HG03103 (cell line): ENCODE data around the gene DCAF11.

Source experiments
- ATAC-seq: cut with Tn5 transposase; IDR thresholded peaks from one replicate; pipeline ENCODE4 v1.9.1; 2021; ENCODE audit warnings: low read depth; ENCODE audit not compliant: unreplicated experiment

Gene DCAF11

GRCh38 chr14:24136684-24137528 lies 22.3 kb downstream of the DCAF11 start:
- no peak for ATAC-seq

DNA sequence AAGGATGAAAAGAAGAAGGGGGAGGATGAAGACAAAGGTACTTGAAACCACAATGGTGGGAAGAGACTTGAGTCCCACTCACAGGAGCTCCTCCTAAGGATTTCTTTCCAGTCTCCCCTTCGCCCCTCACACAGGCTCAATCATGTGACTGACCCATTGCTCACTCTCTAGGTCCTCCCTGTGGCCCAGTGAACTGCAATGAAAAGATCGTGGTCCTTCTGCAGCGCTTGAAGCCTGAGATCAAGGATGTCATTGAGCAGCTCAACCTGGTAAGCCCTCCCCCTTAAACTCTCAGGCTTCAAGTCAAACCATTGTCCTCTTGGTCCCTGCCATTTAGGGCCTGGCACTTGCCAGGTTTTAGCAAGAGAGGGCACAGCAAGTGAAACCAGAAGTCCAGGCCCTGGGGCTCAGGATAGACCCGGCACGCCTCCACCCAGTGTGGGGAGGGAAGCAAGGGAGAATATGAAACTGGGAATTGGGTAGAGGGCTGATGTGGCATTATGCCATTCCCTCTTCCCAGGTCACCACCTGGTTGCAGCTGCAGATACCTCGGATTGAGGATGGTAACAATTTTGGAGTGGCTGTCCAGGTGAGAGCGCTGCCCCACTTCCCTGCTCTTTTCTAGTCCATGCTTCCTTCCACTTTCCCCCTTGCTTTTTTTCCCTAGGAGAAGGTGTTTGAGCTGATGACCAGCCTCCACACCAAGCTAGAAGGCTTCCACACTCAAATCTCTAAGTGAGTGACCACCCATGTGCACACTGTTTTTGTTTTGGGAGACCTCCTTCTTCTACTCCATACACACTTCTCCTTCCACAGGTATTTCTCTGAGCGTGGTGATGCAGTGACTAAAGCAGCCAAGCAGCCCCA lies 23.2 kb downstream of the DCAF11 start:
- ATAC-seq, result no peak

GRCh38 chr14:24138396-24139271 lies 24.1 kb downstream of the DCAF11 start:
- ATAC-seq, result no peak

DNA sequence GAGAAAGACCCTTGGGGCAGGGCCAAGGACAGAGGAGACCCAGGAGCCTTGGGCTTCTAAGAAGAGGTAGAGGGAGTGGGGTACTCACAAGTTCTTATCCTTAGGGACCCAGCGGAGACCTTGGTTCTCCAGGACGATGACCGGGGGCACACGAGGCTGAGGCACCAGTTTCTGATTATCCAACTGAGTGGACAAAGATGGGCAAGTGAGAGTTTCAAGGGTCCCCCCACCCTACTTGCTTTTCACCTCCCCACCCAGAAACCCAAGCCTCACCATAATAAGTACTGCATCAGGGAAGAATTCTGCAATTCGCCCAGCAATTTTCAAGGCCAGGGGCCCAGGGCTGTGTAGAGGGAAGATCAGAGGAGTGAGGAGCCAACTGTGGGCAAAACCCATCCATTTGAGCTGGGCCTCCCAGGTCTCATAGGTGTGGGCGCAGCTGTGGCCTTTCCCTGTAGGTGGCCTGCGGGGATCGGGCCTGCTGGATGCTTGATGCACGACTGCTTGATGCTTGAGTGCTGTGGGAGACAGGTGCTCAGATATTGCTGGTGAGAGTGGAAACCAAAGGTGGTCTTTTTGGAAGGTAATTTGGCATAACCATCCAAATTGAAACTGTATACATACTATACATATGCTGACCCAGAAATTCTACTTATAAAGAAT lies 24.8 kb downstream of the DCAF11 start:
- no peak for ATAC-seq

GRCh38 chr14:24141097-24141880 lies 26.7 kb downstream of the DCAF11 start, which contains the start of gene EMC9:
Gene EMC9 (minus strand): TSS chr14:24141591. CDS start chr14:24141304, 287 bp downstream.
- ATAC-seq, result peak; percentile 77

- ATAC-seq, result no peak
These were observed 28.9 kb downstream of the DCAF11 start for GRCh38 chr14:24143511-24143910.

DNA sequence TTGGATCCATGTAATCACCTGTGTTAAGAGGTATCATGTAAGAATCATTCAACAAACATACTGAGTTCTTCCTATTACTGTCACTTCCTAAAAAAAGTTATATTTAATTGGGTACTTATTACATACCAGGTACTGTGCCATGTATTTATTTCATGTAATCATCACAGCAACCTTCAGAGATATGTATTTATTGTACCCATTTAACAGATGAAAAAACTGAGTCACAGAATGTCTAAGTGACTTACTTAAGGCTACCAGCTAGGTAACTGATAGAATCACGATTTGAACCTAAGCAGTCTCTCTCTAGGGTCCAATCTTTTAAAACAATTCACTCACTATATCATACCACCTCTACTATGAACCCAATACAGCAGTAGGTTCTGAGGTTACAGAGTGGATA lies 29.9 kb downstream of the DCAF11 start:
- ATAC-seq, result no peak

DNA sequence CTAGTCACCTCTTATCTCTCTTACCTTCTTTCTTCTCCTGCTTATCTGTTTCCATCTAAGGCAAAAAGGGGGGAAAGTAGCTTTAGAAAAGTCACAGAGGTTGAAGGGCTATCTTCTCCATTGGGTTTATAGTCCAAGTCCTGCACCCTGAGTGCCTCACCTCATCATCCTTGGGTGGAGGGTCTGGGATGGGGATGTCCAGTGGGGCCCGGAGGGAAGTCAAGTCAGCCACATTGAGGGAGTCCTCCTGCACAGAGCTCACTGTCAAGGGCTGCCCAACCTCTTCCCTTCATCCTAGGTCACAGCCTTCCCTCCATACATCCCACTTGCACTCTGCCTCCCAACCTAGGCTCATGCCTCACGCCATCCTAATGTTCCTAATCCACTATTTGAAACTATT lies 30.6 kb downstream of the DCAF11 start:
- ATAC-seq, result no peak

DNA sequence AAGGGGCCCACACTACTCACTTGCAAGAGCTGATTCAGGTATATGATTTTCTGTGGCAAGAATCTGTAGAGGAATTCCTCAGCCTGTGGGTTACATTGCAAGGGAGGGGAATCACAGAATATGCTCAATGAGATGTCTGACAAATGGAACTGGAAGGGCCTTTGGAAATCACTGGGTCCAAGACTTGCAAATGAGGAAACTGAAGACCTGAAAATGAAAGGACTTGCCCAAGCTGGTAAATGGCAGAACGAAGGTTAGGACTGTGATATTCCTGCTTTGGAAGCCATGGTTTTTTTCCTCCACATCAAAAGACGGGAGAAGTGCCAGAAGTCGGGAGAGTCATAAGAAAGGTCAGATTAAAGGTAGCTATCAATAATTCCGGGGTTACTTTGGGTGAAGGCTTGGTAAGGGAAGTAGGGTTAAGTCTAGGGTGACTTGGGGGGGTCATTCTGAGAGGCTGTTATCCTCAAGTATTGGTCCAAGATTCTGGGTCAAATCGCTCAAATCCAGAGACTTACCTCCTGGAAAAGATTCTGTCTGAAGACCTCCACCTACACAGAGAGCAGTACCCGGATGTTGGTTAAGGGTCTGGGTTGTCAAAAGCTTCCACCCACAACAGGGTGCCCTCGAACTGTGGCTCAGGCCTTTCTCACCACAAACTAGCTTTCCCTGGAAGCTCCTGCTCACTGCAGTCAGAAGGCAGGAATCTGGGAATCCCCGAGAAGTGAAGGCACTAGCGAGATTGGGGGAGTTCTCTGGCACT lies 31.3 kb downstream of the DCAF11 start:
- no peak for ATAC-seq

- peak; percentile 51 for ATAC-seq
These were observed 31.9 kb downstream of the DCAF11 start, which contains the start of gene PSME2 for GRCh38 chr14:24146453-24146977. Gene PSME2 (minus strand): TSS chr14:24146610. CDS start chr14:24146581, 29 bp downstream.

- peak; percentile 84 for ATAC-seq
These were observed 32.6 kb downstream of the DCAF11 start, which contains the start of gene RNF31 for GRCh38 chr14:24146978-24147760. Gene RNF31 (plus strand): TSS chr14:24147498. CDS start chr14:24147699, 201 bp downstream.

- no peak for ATAC-seq
These were observed 33.3 kb downstream of the DCAF11 start for GRCh38 chr14:24147761-24148428.

- ATAC-seq, result no peak
These were observed 34.9 kb downstream of the DCAF11 start for GRCh38 chr14:24149302-24149969.

GRCh38 chr14:24150061-24150460 lies 35.5 kb downstream of the DCAF11 start:
- ATAC-seq, result no peak

DNA sequence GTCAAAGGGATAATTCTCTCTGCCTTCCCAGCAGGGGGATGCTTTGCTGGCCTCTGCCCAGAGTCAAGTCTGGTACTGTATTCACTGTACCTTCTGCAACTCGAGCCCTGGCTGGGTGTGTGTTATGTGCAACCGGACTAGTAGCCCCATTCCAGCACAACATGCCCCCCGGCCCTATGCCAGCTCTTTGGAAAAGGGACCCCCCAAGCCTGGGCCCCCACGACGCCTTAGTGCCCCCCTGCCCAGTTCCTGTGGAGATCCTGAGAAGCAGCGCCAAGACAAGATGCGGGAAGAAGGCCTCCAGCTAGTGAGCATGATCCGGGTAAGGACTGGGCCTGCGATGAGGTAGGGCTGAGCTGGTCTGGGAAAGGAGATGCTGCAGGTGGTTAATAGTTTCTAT lies 36.0 kb downstream of the DCAF11 start:
- ATAC-seq, result no peak

DNA sequence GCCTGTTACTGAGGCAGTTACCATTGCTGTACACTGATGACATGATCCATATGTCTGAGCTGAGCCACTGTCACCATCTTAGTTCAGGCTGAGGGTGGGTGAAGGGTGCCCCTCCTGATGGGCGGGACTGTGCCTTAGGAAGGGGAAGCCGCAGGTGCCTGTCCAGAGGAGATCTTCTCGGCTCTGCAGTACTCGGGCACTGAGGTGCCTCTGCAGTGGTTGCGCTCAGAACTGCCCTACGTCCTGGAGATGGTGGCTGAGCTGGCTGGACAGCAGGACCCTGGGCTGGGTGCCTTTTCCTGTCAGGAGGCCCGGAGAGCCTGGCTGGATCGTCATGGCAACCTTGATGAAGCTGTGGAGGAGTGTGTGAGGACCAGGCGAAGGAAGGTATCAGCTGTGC lies 36.4 kb downstream of the DCAF11 start:
- no peak for ATAC-seq
